HepG2 (cell line): ENCODE data around the gene TPRN. TPM values are rescaled to one million over a fixed set of nuclear protein-coding genes. Genes with fewer than 3 reads are reported as not detected.

ENCODE experiments used
- CSRNP1 ChIP-seq: sonication (generic); formaldehyde crosslinking; IDR thresholded peaks from 2 replicates; pipeline ENCODE4 v1.8.1; 2023; ENCODE audit warnings: mild to moderate bottlenecking, missing genetic modification reagents
- FIP1L1 ChIP-seq: fragments of 200-400 bp; formaldehyde crosslinking; IDR thresholded peaks from 2 replicates; pipeline ENCODE4 v1.6.1; 2018; ENCODE audit warnings: low read depth, mild to moderate bottlenecking, low read length, moderate library complexity, borderline replicate concordance; ENCODE audit not compliant: insufficient read depth
- ISL2 ChIP-seq: sonication (generic); formaldehyde crosslinking; IDR thresholded peaks from 2 replicates; pipeline ENCODE4 v1.5.0; 2020; ENCODE audit warnings: missing genetic modification reagents
- KDM6A ChIP-seq: IDR thresholded peaks from 2 replicates; pipeline ENCODE4 v1.6.1; 2016; ENCODE audit warnings: low read depth
- KLF6 ChIP-seq: IDR thresholded peaks from 2 replicates; pipeline ENCODE4 v1.8.0; 2016; ENCODE audit warnings: missing biosample characterization, missing genetic modification reagents
- KMT2B ChIP-seq: IDR thresholded peaks from 2 replicates; pipeline ENCODE4 v1.6.1; 2016; ENCODE audit warnings: missing genetic modification reagents, missing compliant biosample characterization
- NFRKB ChIP-seq: fragments of 450-650 bp; IDR thresholded peaks from 2 replicates; pipeline ENCODE4 v1.6.1; 2017
- NR2C2 ChIP-seq: sonication (generic); formaldehyde crosslinking; IDR thresholded peaks from 2 replicates; pipeline ENCODE4 v1.4.0; 2020; ENCODE audit warnings: missing genetic modification reagents, mild to moderate bottlenecking, moderate library complexity, borderline replicate concordance
- REST ChIP-seq, 2 experiments: IDR thresholded peaks; 2 replicates each; pipeline ENCODE4 v1.6.1; 2011 to 2012; ENCODE audit warnings: low read length in 2 of 2, borderline replicate concordance in 1 of 2, low read depth in 1 of 2, mild to moderate bottlenecking in 1 of 2, moderate library complexity in 1 of 2
- RORA ChIP-seq: sonication (generic); formaldehyde crosslinking; IDR thresholded peaks from 2 replicates; pipeline ENCODE4 v1.5.0; 2020; ENCODE audit warnings: mild to moderate bottlenecking, missing genetic modification reagents, moderate library complexity
- SETDB1 ChIP-seq: sonication (generic); formaldehyde crosslinking; IDR thresholded peaks from 2 replicates; pipeline ENCODE4 v1.5.1; 2020; ENCODE audit warnings: missing genetic modification reagents, mild to moderate bottlenecking, borderline replicate concordance
- SP2 ChIP-seq: sonication (generic); formaldehyde crosslinking; IDR thresholded peaks from 2 replicates; pipeline ENCODE4 v1.5.1; 2020; ENCODE audit warnings: mild to moderate bottlenecking, missing genetic modification reagents
- SRY ChIP-seq: sonication (generic); formaldehyde crosslinking; IDR thresholded peaks from 2 replicates; pipeline ENCODE4 v1.8.0; 2022; ENCODE audit warnings: mild to moderate bottlenecking, missing genetic modification reagents
- TOE1 ChIP-seq: sonication (generic); formaldehyde crosslinking; IDR thresholded peaks from 2 replicates; pipeline ENCODE4 v1.4.0; 2020; ENCODE audit warnings: mild to moderate bottlenecking, missing genetic modification reagents
- TOPORS ChIP-seq: sonication (generic); formaldehyde crosslinking; IDR thresholded peaks from 2 replicates; pipeline ENCODE4 v1.8.0; 2023; ENCODE audit warnings: mild to moderate bottlenecking, missing genetic modification reagents
- ZBTB8A ChIP-seq: sonication (generic); formaldehyde crosslinking; IDR thresholded peaks from 2 replicates; pipeline ENCODE4 v1.4.0; 2020; ENCODE audit warnings: mild to moderate bottlenecking, low read depth, missing genetic modification reagents, borderline replicate concordance
- ZFP62 ChIP-seq: sonication (generic); formaldehyde crosslinking; IDR thresholded peaks from 2 replicates; pipeline ENCODE4 v1.4.0; 2020; ENCODE audit warnings: missing genetic modification reagents
- ZFP90 ChIP-seq: sonication (generic); formaldehyde crosslinking; IDR thresholded peaks from 2 replicates; pipeline ENCODE4 v1.8.0; 2022; ENCODE audit warnings: missing genetic modification reagents, mild to moderate bottlenecking, inconsistent platforms, borderline replicate concordance
- ZNF224 ChIP-seq: sonication (generic); formaldehyde crosslinking; IDR thresholded peaks from 2 replicates; pipeline ENCODE4 v1.5.0; 2020; ENCODE audit warnings: mild to moderate bottlenecking, missing genetic modification reagents
- ZNF251 ChIP-seq: sonication (generic); formaldehyde crosslinking; IDR thresholded peaks from 2 replicates; pipeline ENCODE4 v1.9.0; 2021; ENCODE audit warnings: mild to moderate bottlenecking, missing genetic modification reagents
- ZNF274 ChIP-seq: sonication (generic); formaldehyde crosslinking; IDR thresholded peaks from 2 replicates; pipeline ENCODE4 v1.5.1; 2020; ENCODE audit warnings: mild to moderate bottlenecking, missing genetic modification reagents
- ZNF672 ChIP-seq: sonication (generic); formaldehyde crosslinking; IDR thresholded peaks from 2 replicates; pipeline ENCODE4 v1.8.1; 2022; ENCODE audit warnings: missing genetic modification reagents
- ZNF775 ChIP-seq: sonication (generic); formaldehyde crosslinking; IDR thresholded peaks from 2 replicates; pipeline ENCODE4 v1.4.0; 2020; ENCODE audit warnings: missing genetic modification reagents, mild to moderate bottlenecking, moderate library complexity, borderline replicate concordance
- ZNF776 ChIP-seq: sonication (generic); formaldehyde crosslinking; IDR thresholded peaks from 2 replicates; pipeline ENCODE4 v1.4.0; 2020; ENCODE audit warnings: mild to moderate bottlenecking, missing genetic modification reagents
- ZNF788 ChIP-seq: sonication (generic); formaldehyde crosslinking; IDR thresholded peaks from 2 replicates; pipeline ENCODE4 v1.5.0; 2020; ENCODE audit warnings: mild to moderate bottlenecking, missing genetic modification reagents, borderline replicate concordance
- polyA plus RNA-seq, 8 experiments: library from polyadenylated mRNA; depleted of rRNA in 3 of 8; stranded (reverse) in 7 of 8; unstranded in 1 of 8; fragments of >200 nt; fragmentation: Illumina TruSeq in 4 of 8; extraction: Trizol in 4 of 8; gene quantifications; 2 replicates each; pipeline versions ENCODE4 v1.2.1 to v1.2.3, GENCODE V29; 2011 to 2016; ENCODE audit warnings: low read depth in 4 of 8, missing spikeins in 1 of 8, mixed read lengths in 1 of 8; ENCODE audit not compliant: insufficient read depth in 1 of 8
- total RNA-seq, 5 experiments: library from RNA; depleted of rRNA; stranded (reverse); fragments of >200 nt; fragmentation: Illumina TruSeq; extraction: Trizol; gene quantifications; 2 replicates each; pipeline ENCODE4 v1.2.3, GENCODE V29; 2016; ENCODE audit warnings: low read depth in 1 of 5

The TPRN gene
- total and polyA plus RNA-seq, 2 of the 13 experiments (the other 11 are each of a cell fraction or from before 2014, with no cell fraction given): 10.1 to 19.2 TPM

DNA sequence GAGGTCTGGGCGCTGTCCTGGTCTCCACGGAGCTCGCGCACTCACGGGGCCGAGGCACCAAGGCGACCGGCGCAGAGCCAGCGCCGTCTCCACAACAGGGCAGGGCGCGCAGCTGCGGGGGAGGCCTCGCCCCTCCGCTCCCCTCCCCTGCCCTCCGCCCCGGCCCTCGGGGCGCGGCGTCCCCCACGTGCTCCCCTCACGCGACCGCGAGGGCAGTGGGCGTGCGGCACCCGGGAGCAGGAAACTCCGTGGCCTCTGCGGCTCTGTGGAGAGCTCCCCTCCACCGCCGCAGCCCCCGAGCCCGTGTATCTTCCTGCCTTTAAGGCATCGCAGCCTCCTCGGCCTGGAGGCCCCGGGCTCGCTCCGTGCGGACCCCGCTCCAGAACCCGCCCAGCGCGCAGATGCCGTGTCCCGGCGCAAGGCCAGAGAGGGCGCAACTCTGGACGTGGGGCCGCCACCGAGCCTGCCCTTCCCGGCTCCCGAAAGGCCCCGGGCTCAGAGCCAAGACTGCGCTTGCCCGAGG, 39.8 kb upstream of the TPRN start (continued):
- TF ChIP-seq REST (IDR thresholded peaks at IDR 0.05; ENCODE audit: borderline replicate concordance in 1 of 2, low read depth in 1 of 2, low read length in 2 of 2): no peak
- no peak for TF ChIP-seq ZNF776 (CRISPR knock-in tag)
- TF ChIP-seq FIP1L1: no peak
- TF ChIP-seq ZFP62 (CRISPR knock-in tag): no peak
- 0 out of 2 replicates have a peak, but pooled peaks have one; percentile 76 for TF ChIP-seq ZFP90 (CRISPR knock-in tag)
- no peak for TF ChIP-seq SETDB1 (CRISPR knock-in tag)
- no peak for TF ChIP-seq ZNF672 (CRISPR knock-in tag)
- no peak for TF ChIP-seq KMT2B (CRISPR knock-in tag)
- no peak; the same call in 1 of the 2 replicates for TF ChIP-seq ZNF274 (CRISPR knock-in tag)
- no peak; the same call in 1 of the 2 replicates for TF ChIP-seq CSRNP1 (CRISPR knock-in tag)
- peak; percentile 88 for TF ChIP-seq ZNF788 (CRISPR knock-in tag)
- TF ChIP-seq TOPORS (CRISPR knock-in tag): no peak
- peak; percentile 85; the same call in 1 of the 2 replicates for TF ChIP-seq SRY (CRISPR knock-in tag)
- peak; percentile 20; the same call in 1 of the 2 replicates for TF ChIP-seq KDM6A (CRISPR knock-in tag)
- TF ChIP-seq ISL2 (CRISPR knock-in tag): 0 out of 2 replicates have a peak, but pooled peaks have one; percentile 57
- TF ChIP-seq ZNF251 (CRISPR knock-in tag): no peak
- no peak for TF ChIP-seq RORA (CRISPR knock-in tag)
- TF ChIP-seq NFRKB: no peak
- TF ChIP-seq NR2C2: peak; percentile 70; the same call in 1 of the 2 replicates
- no peak for TF ChIP-seq ZBTB8A (CRISPR knock-in tag)
- no peak for TF ChIP-seq ZNF224 (CRISPR knock-in tag)
- TF ChIP-seq ZNF775 (CRISPR knock-in tag): no peak
- no peak for TF ChIP-seq SP2 (CRISPR knock-in tag)
- TF ChIP-seq TOE1: no peak
- TF ChIP-seq KLF6 (CRISPR knock-in tag): peak; percentile 57
